ENCODE results near the gene LHPP.

DNA sequence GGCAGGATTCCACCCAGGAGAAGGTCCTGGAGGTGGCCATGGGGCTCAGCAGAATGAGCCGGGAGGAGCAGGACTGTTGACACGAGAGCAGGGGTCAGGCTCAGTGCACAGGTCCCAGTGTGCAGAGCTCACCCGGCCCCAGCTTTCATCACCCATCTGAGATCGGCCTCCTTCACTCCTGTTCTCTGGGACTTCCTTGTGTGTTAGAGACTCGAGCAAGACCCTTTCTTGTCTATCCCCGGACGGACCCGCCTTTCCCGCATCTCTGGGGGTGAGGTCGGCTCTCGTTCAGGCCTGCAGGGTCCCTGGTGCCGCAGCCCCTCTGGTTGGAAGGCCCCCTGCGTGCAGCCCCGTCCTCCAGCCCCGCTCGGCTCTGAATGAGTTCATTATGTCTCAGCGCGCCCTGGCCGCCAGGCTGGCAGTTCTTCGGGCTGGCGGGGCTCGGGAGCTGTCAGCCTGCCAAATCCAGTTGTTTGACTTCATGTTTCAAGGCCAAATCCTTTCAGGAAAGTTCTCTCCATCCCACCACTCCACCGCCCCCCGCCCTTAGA lies 127.9 kb downstream of the LHPP start:
- TF ChIP-seq, protein P1, sequence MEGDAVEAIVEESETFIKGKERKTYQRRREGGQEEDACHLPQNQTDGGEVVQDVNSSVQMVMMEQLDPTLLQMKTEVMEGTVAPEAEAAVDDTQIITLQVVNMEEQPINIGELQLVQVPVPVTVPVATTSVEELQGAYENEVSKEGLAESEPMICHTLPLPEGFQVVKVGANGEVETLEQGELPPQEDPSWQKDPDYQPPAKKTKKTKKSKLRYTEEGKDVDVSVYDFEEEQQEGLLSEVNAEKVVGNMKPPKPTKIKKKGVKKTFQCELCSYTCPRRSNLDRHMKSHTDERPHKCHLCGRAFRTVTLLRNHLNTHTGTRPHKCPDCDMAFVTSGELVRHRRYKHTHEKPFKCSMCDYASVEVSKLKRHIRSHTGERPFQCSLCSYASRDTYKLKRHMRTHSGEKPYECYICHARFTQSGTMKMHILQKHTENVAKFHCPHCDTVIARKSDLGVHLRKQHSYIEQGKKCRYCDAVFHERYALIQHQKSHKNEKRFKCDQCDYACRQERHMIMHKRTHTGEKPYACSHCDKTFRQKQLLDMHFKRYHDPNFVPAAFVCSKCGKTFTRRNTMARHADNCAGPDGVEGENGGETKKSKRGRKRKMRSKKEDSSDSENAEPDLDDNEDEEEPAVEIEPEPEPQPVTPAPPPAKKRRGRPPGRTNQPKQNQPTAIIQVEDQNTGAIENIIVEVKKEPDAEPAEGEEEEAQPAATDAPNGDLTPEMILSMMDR (IDR thresholded peaks at IDR 0.05; ENCODE audit: low read depth, low read length, poor library complexity, severe bottlenecking), result no peak
- TF ChIP-seq EZH2phosphoT487 (IDR thresholded peaks at IDR 0.05; ENCODE audit: borderline replicate concordance, low read length), result no peak
